Mucosa of rectum (tissue), 2 donors: ENCODE measurements around the gene MRFAP1L1.
A peak's percentile ranks its signal among the peaks of the same experiment; 100 is the strongest.
"Not testable (repeated sequence)": the region's sequence is repeated elsewhere in the genome, so short reads cannot be mapped to it uniquely, and the experiment has no call there.

Experiments used
- H3K27ac ChIP-seq, 2 donors: one replicate each; pipeline ENCODE4 v1.7.0; 2013; ENCODE audit warnings: inconsistent platforms in 2 of 2, low read depth in 2 of 2, low read length in 2 of 2
- H3K27me3 ChIP-seq, 2 donors: one replicate each; pipeline ENCODE4 v1.7.0; 2013; ENCODE audit warnings: low read length in 2 of 2; ENCODE audit not compliant: control insufficient read depth in 2 of 2, insufficient read depth in 2 of 2
- H3K36me3 ChIP-seq, 2 donors: one replicate each; pipeline ENCODE4 v1.7.0; 2013; ENCODE audit warnings: low read length in 2 of 2; ENCODE audit not compliant: control insufficient read depth in 2 of 2, insufficient read depth in 2 of 2
- H3K4me1 ChIP-seq, 2 donors: one replicate each; pipeline ENCODE4 v1.7.0; 2013; ENCODE audit warnings: low read length in 2 of 2, mild to moderate bottlenecking in 1 of 2; ENCODE audit not compliant: control insufficient read depth in 2 of 2, insufficient read depth in 2 of 2
- H3K4me3 ChIP-seq, 2 donors: one replicate each; pipeline ENCODE4 v1.7.0; 2013; ENCODE audit warnings: low read length in 2 of 2
- H3K9ac ChIP-seq, 2 donors: one replicate each; pipeline ENCODE4 v1.7.0; 2013; ENCODE audit warnings: low read length in 2 of 2, low read depth in 1 of 2, mild to moderate bottlenecking in 1 of 2
- H3K9me3 ChIP-seq, 2 donors: one replicate each; pipeline ENCODE4 v1.7.0; 2013; ENCODE audit warnings: low read length in 2 of 2; ENCODE audit not compliant: control insufficient read depth in 2 of 2
- donor health status: healthy.
- donor health status: Normal muscosa, but diverticular disease.

The MRFAP1L1 gene

GRCh38 chr4:6709230-6710114 lies at the start of gene MRFAP1L1:
TSS of gene MRFAP1L1 (minus strand) at chr4:6709865. CDS start at chr4:6709629, 236 bp downstream.
- Histone ChIP-seq H3K4me3 (peak within 1 kb of the TSS; percentile 84 to 97), H3K9me3 (no peaks in the 10 kb centered on the region), H3K36me3 (peaks cover 0 to 7% of the 10 kb centered on the region in 2 donors), H3K27me3 (no peaks in the 10 kb centered on the region), H3K9ac (peak within 1 kb of the TSS; percentile 83 to 89), H3K4me1 (peaks cover 21 to 25% of the 10 kb centered on the region in 2 donors), H3K27ac (peak within 1 kb of the TSS; percentile 82 to 92)

DNA sequence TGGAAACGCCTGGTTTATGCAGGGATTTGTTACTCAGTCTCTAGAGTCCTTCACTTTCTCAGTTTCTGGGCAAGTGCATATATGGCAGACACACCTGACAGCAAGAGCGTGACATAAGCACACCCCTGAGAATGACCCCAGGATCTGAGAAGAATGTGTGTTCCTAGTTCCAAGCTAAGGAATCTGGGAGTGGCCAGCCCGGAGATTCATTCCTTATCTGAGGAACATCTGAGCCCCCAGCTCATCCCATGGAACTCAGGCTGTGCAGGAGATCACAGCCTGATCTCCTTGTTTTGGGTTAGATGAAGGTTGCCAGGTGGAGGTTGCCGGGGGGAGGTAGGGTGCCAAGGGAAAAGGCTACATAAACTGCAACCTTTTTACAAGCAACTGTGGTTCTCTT lies 49.1 kb upstream of the MRFAP1L1 start:
- H3K9me3 ChIP-seq, result no peaks in the 10 kb centered on the region
- H3K9ac ChIP-seq, result no peak overlapping the region
- no peak overlapping the region for H3K4me3 ChIP-seq
- H3K27me3 ChIP-seq, result no peaks in the 10 kb centered on the region
- peaks cover 0 to 7% of the 10 kb centered on the region in 2 donors for H3K4me1 ChIP-seq
- H3K36me3 ChIP-seq, result no peaks in the 10 kb centered on the region
- H3K27ac ChIP-seq, result no peak overlapping the region

- H3K9me3 ChIP-seq, H3K36me3 ChIP-seq, H3K9ac ChIP-seq, H3K27ac ChIP-seq, H3K4me3 ChIP-seq, H3K27me3 ChIP-seq: not testable (repeated sequence)
- H3K4me1 ChIP-seq, result peaks cover 11 to 12% of the 10 kb centered on the region in 2 donors
Measured at GRCh38 chr4:6756345-6756744, 46.7 kb upstream of the MRFAP1L1 start.

- Histone ChIP-seq H3K9ac (no peak overlapping the region), H3K27ac (no peak overlapping the region), H3K4me1 (peaks cover 21 to 22% of the 10 kb centered on the region in 2 donors), H3K9me3 (no peaks in the 10 kb centered on the region), H3K27me3 (no peaks in the 10 kb centered on the region), H3K36me3 (no peaks in the 10 kb centered on the region), H3K4me3 (no peak overlapping the region)
Measured at GRCh38 chr4:6755088-6755753, 45.6 kb upstream of the MRFAP1L1 start.

DNA sequence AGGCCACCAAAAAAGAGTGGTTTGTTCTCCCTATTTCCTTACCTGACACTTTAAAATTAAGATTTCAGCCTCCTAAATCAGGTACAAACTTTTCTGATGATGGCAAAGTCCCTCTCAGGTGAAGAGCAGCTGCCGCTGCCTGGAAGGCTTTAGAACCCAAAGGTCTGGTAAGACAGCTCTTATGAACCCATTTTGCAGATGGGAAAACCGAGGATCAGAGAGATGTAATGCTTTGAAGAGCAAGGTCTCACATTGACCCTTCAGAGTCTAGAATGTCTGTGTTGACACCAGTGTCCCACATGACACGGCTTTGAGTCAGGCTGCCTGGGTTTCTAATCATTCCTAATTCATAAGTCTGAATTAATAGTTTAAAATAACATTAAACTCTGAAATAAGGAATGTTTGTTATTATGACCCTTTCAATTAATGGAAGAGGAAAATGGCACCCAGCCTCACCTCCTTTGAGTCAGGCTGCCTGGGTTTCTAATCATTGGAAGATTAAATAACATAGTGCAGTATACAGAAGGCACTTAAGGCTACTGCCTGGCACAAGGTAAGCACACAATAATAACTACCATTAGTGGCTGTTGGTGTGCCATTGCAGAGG lies 44.9 kb upstream of the MRFAP1L1 start:
- Histone ChIP-seq H3K4me1 (peaks cover 27 to 28% of the 10 kb centered on the region in 2 donors), H3K27me3 (no peaks in the 10 kb centered on the region), H3K27ac (no peak overlapping the region), H3K36me3 (no peaks in the 10 kb centered on the region), H3K9me3 (no peaks in the 10 kb centered on the region), H3K9ac (no peak overlapping the region), H3K4me3 (no peak overlapping the region)

DNA sequence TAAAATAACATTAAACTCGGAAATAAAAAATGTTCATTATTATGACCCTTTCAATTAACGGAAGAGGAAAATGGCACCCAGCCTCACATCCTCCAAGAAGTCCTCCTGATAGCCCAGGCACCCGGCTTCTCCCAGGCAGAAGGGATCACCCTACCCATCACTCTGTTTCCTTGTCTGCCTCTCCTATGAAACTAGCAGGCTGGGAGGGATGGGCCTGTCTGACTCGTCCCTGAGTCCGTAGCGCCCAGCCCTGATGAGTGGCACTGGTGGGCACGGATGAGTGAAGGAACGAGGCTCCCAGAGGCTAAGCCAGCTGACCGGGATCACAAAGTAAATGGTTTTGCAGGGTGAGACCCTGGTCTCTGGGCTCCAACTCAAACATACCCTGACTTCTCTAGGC lies 44.2 kb upstream of the MRFAP1L1 start:
- H3K27ac ChIP-seq, result no peak overlapping the region
- no peaks in the 10 kb centered on the region for H3K27me3 ChIP-seq
- peaks cover 33 to 34% of the 10 kb centered on the region in 2 donors for H3K4me1 ChIP-seq
- no peaks in the 10 kb centered on the region for H3K9me3 ChIP-seq
- H3K4me3 ChIP-seq, result no peak overlapping the region
- no peak overlapping the region for H3K9ac ChIP-seq
- H3K36me3 ChIP-seq, result no peaks in the 10 kb centered on the region

- Histone ChIP-seq H3K9ac (peak overlapping the region in 1 of 2 donors; percentile 34), H3K4me1 (peaks cover 39 to 42% of the 10 kb centered on the region in 2 donors), H3K9me3 (no peaks in the 10 kb centered on the region), H3K4me3 (no peak overlapping the region), H3K27ac (peak overlapping the region; percentile 48 to 97), H3K36me3 (no peaks in the 10 kb centered on the region), H3K27me3 (no peaks in the 10 kb centered on the region)
Measured at GRCh38 chr4:6753103-6753560, 43.5 kb upstream of the MRFAP1L1 start.

DNA sequence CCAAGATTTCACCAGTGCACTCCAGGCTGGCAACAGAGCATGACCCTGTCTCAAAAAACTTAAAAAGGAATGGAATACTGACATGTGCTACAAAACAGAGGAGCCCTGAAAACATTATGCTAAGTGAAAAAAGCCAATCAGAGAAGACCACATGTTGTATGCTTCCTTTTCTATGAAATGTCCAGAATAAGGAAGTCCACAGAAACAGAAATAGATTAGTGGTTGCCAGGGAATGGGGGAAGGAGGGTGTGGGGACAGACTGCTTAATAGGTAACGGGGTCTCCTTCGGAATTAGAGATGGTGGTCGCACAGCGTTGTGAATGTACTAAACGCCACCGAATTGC lies 42.8 kb upstream of the MRFAP1L1 start:
- H3K27ac ChIP-seq, result peak overlapping the region; percentile 48 to 97
- H3K4me1 ChIP-seq, result peaks cover 45 to 48% of the 10 kb centered on the region in 2 donors
- H3K9ac ChIP-seq, result no peak overlapping the region

GRCh38 chr4:6751611-6752485 lies 42.2 kb upstream of the MRFAP1L1 start:
- Histone ChIP-seq H3K4me3 (peak overlapping the region in 1 of 2 donors; percentile 48), H3K27me3 (no peaks in the 10 kb centered on the region), H3K36me3 (no peaks in the 10 kb centered on the region), H3K27ac (peak overlapping the region; percentile 94 to 97), H3K9me3 (no peaks in the 10 kb centered on the region), H3K9ac (peak overlapping the region; percentile 20 to 66), H3K4me1 (peaks cover 51 to 55% of the 10 kb centered on the region in 2 donors)

More for the DNA sequence above, 42.8 kb upstream of the MRFAP1L1 start:
- Histone ChIP-seq H3K36me3 (no peaks in the 10 kb centered on the region), H3K27me3 (no peaks in the 10 kb centered on the region), H3K4me3 (peak overlapping the region in 1 of 2 donors; percentile 20), H3K9me3 (no peaks in the 10 kb centered on the region)
